ENCODE results near the gene LTBP3.
A peak's percentile ranks its signal among the peaks of the same experiment; 100 is the strongest.

The LTBP3 gene

GRCh38 chr11:65538232-65538914 lies 19.8 kb downstream of the LTBP3 start:
- no peak for TF ChIP-seq TAF1 (IDR thresholded peaks at IDR 0.05; ENCODE audit: borderline replicate concordance, low read depth, low read length)
- TF ChIP-seq POLR2AphosphoS5 (IDR thresholded peaks at IDR 0.05; ENCODE audit: low read depth, low read length) = no peak
- no peak for TF ChIP-seq POLR2A (IDR thresholded peaks at IDR 0.05; ENCODE audit: low read depth, low read length)
- no peak for DNase-seq (ENCODE audit: insufficient read length)
- FAIRE-seq = no peak

- no peak for DNase-seq (ENCODE audit: insufficient read length)
- TF ChIP-seq POLR2AphosphoS5 (IDR thresholded peaks at IDR 0.05; ENCODE audit: low read depth, low read length) = no peak
- TF ChIP-seq TAF1 (IDR thresholded peaks at IDR 0.05; ENCODE audit: borderline replicate concordance, low read depth, low read length) = no peak
- TF ChIP-seq POLR2A (IDR thresholded peaks at IDR 0.05; ENCODE audit: low read depth, low read length) = no peak
- FAIRE-seq = no peak
Observed at GRCh38 chr11:65537620-65538231, 20.4 kb downstream of the LTBP3 start.

GRCh38 chr11:65537296-65537597 lies 20.9 kb downstream of the LTBP3 start:
- FAIRE-seq = no peak
- DNase-seq (ENCODE audit: insufficient read length) = no peak
- TF ChIP-seq TAF1 (IDR thresholded peaks at IDR 0.05; ENCODE audit: borderline replicate concordance, low read depth, low read length) (no peak), POLR2A (IDR thresholded peaks at IDR 0.05; ENCODE audit: low read depth, low read length) (no peak), POLR2AphosphoS5 (IDR thresholded peaks at IDR 0.05; ENCODE audit: low read depth, low read length) (no peak)

GRCh38 chr11:65536412-65537295 lies 21.5 kb downstream of the LTBP3 start:
- no peak for DNase-seq (ENCODE audit: insufficient read length)
- FAIRE-seq = no peak
- TF ChIP-seq TAF1 (IDR thresholded peaks at IDR 0.05; ENCODE audit: borderline replicate concordance, low read depth, low read length) = no peak
- 0 out of 2 replicates have a peak, but pooled peaks have one; percentile 10 for TF ChIP-seq POLR2A (IDR thresholded peaks at IDR 0.05; ENCODE audit: low read depth, low read length)
- peak; percentile 11; the same call in 1 of the 2 replicates for TF ChIP-seq POLR2AphosphoS5 (IDR thresholded peaks at IDR 0.05; ENCODE audit: low read depth, low read length)

- FAIRE-seq = no peak
- DNase-seq (ENCODE audit: insufficient read length) = no peak
- TF ChIP-seq POLR2AphosphoS5 (IDR thresholded peaks at IDR 0.05; ENCODE audit: low read depth, low read length) (no peak), POLR2A (IDR thresholded peaks at IDR 0.05; ENCODE audit: low read depth, low read length) (no peak), TAF1 (IDR thresholded peaks at IDR 0.05; ENCODE audit: borderline replicate concordance, low read depth, low read length) (no peak)
Observed at GRCh38 chr11:65535102-65535501, 23.1 kb downstream of the LTBP3 start.

- FAIRE-seq (no peak), DNase-seq (ENCODE audit: insufficient read length) (no peak)
- TF ChIP-seq POLR2AphosphoS5 (IDR thresholded peaks at IDR 0.05; ENCODE audit: low read depth, low read length) (no peak), POLR2A (IDR thresholded peaks at IDR 0.05; ENCODE audit: low read depth, low read length) (no peak), TAF1 (IDR thresholded peaks at IDR 0.05; ENCODE audit: borderline replicate concordance, low read depth, low read length) (no peak)
Observed at GRCh38 chr11:65532388-65533064, 25.6 kb downstream of the LTBP3 start.

GRCh38 chr11:65530157-65530496 lies 28.0 kb downstream of the LTBP3 start:
- TF ChIP-seq POLR2A (IDR thresholded peaks at IDR 0.05; ENCODE audit: low read depth, low read length) (no peak), TAF1 (IDR thresholded peaks at IDR 0.05; ENCODE audit: borderline replicate concordance, low read depth, low read length) (no peak), POLR2AphosphoS5 (IDR thresholded peaks at IDR 0.05; ENCODE audit: low read depth, low read length) (no peak)
- DNase-seq (ENCODE audit: insufficient read length) (no peak), FAIRE-seq (peak; percentile 57)

GRCh38 chr11:65529475-65530156 lies 28.5 kb downstream of the LTBP3 start:
- TF ChIP-seq TAF1 (IDR thresholded peaks at IDR 0.05; ENCODE audit: borderline replicate concordance, low read depth, low read length) (no peak), POLR2AphosphoS5 (IDR thresholded peaks at IDR 0.05; ENCODE audit: low read depth, low read length) (no peak), POLR2A (IDR thresholded peaks at IDR 0.05; ENCODE audit: low read depth, low read length) (no peak)
- no peak for FAIRE-seq
- DNase-seq (ENCODE audit: insufficient read length) = no peak

GRCh38 chr11:65528819-65529350 lies 29.3 kb downstream of the LTBP3 start:
- peak; percentile 5 for DNase-seq (ENCODE audit: insufficient read length)
- FAIRE-seq = no peak
- no peak; the same call in 1 of the 2 replicates for TF ChIP-seq POLR2A (IDR thresholded peaks at IDR 0.05; ENCODE audit: low read depth, low read length)
- TF ChIP-seq TAF1 (IDR thresholded peaks at IDR 0.05; ENCODE audit: borderline replicate concordance, low read depth, low read length) = no peak
- TF ChIP-seq POLR2AphosphoS5 (IDR thresholded peaks at IDR 0.05; ENCODE audit: low read depth, low read length) = no peak

- no peak for TF ChIP-seq POLR2A (IDR thresholded peaks at IDR 0.05; ENCODE audit: low read depth, low read length)
- TF ChIP-seq POLR2AphosphoS5 (IDR thresholded peaks at IDR 0.05; ENCODE audit: low read depth, low read length) = no peak
- TF ChIP-seq TAF1 (IDR thresholded peaks at IDR 0.05; ENCODE audit: borderline replicate concordance, low read depth, low read length) = no peak
- FAIRE-seq (no peak), DNase-seq (ENCODE audit: insufficient read length) (peak; percentile 4)
Observed at GRCh38 chr11:65526744-65527143, 31.4 kb downstream of the LTBP3 start.

Data from GM12892 (cell line).